GM19023 (cell line): ENCODE data around the gene GRK4.
A peak's percentile ranks its signal among the peaks of the same experiment; 100 is the strongest.
"Not testable (repeated sequence)": the region's sequence is repeated elsewhere in the genome, so short reads cannot be mapped to it uniquely, and the experiment has no call there.

Experiments
- ATAC-seq: cut with Tn5 transposase; IDR thresholded peaks from one replicate; pipeline ENCODE4 v1.9.1; 2021; ENCODE audit warnings: mild to moderate bottlenecking, moderate library complexity; ENCODE audit not compliant: unreplicated experiment

The GRK4 gene

GRCh38 chr4:2963175-2963965, at the start of gene GRK4, which contains the start of gene NOP14:
GRK4 (plus strand) TSS chr4:2963571; CDS start chr4:2964071, 500 bp downstream.
NOP14 (minus strand) TSS chr4:2963406; CDS start chr4:2963319, 87 bp downstream.
- peak; percentile 91 for ATAC-seq

- no peak for ATAC-seq
Observed at GRCh38 chr4:2914256-2915126, 48.9 kb upstream of the GRK4 start.

- ATAC-seq = no peak
Observed at GRCh38 chr4:2915789-2916188, 47.6 kb upstream of the GRK4 start.

GRCh38 chr4:2916696-2917095, 46.7 kb upstream of the GRK4 start:
- ATAC-seq = not testable (repeated sequence)

- not testable (repeated sequence) for ATAC-seq
Observed at GRCh38 chr4:2918300-2918699, 45.1 kb upstream of the GRK4 start.

GRCh38 chr4:2918714-2919113, 44.7 kb upstream of the GRK4 start:
- ATAC-seq = not testable (repeated sequence)

- not testable (repeated sequence) for ATAC-seq
Observed at GRCh38 chr4:2922453-2923101, 40.8 kb upstream of the GRK4 start.

GRCh38 chr4:2923141-2923551, 40.2 kb upstream of the GRK4 start:
- no peak for ATAC-seq

- ATAC-seq = no peak
Observed at GRCh38 chr4:2923668-2924173, 39.6 kb upstream of the GRK4 start.

- ATAC-seq = no peak
Observed at GRCh38 chr4:2924286-2924685, 39.1 kb upstream of the GRK4 start.

- no peak for ATAC-seq
Observed at GRCh38 chr4:2924765-2925301, 38.5 kb upstream of the GRK4 start.

GRCh38 chr4:2925496-2925895, 37.9 kb upstream of the GRK4 start:
- no peak for ATAC-seq

GRCh38 chr4:2925931-2926860, 37.2 kb upstream of the GRK4 start:
- ATAC-seq = no peak

GRCh38 chr4:2927016-2927695, 36.2 kb upstream of the GRK4 start:
- ATAC-seq = no peak

GRCh38 chr4:2927696-2928075, 35.7 kb upstream of the GRK4 start:
- ATAC-seq = no peak

GRCh38 chr4:2928242-2929176, 34.9 kb upstream of the GRK4 start:
- ATAC-seq = no peak

- ATAC-seq = no peak
Observed at GRCh38 chr4:2929469-2929868, 33.9 kb upstream of the GRK4 start.

- no peak for ATAC-seq
Observed at GRCh38 chr4:2930135-2930757, 33.1 kb upstream of the GRK4 start.
